Measurements from ENCODE around the gene RNF223. TPM values are rescaled to one million over a fixed set of nuclear protein-coding genes. Genes with fewer than 3 reads are reported as not detected.

The RNF223 gene
- total RNA-seq, 1 donor = not detected

- Histone ChIP-seq H3K27ac (ENCODE audit: low read depth, low read length) (no peak overlapping the region), H3K79me2 (ENCODE audit: insufficient read depth, low read length) (no peaks in the 10 kb centered on the region), H3K4me2 (ENCODE audit: insufficient read depth, low read length) (peak overlapping the region; percentile 61), H3K4me3 (ENCODE audit: insufficient read depth, low read length) (peak overlapping the region; percentile 66), H3K9me3 (ENCODE audit: low read depth, low read length) (no peaks in the 10 kb centered on the region), H3K4me1 (ENCODE audit: insufficient read depth, low read length) (peaks cover 3% of the 10 kb centered on the region), H2AFZ (ENCODE audit: low read length) (no peak overlapping the region), H4K20me1 (ENCODE audit: insufficient read depth, low read length) (peaks cover 4% of the 10 kb centered on the region), H3K27me3 (ENCODE audit: insufficient read depth, low read length) (no peaks in the 10 kb centered on the region), H3K36me3 (ENCODE audit: insufficient read depth, low read length) (no peaks in the 10 kb centered on the region)
- TF ChIP-seq CTCF (IDR thresholded peaks at IDR 0.05; ENCODE audit: extremely low read depth, low read depth, low read length) = no peak
- DNase-seq (ENCODE audit: insufficient read length, low spot score, missing footprints) = peak; percentile 98
These were observed 52.8 kb downstream of the RNF223 start for GRCh38 chr1:1021010-1021919.

Other genes starting within 250 kb of the RNF223 start
- 7.7 and 8.3 TPM in 2 replicates for gene SAMD11, start 150.4 kb downstream of the RNF223 start, total RNA-seq
- 47.7 and 47.8 TPM in 2 replicates for gene NOC2L, start 115.0 kb downstream of the RNF223 start, total RNA-seq
- 5.4 and 6.2 TPM in 2 replicates for gene KLHL17, start 113.7 kb downstream of the RNF223 start, total RNA-seq
- 0.36 and 0.88 TPM in 2 replicates for gene PLEKHN1, start 107.8 kb downstream of the RNF223 start, total RNA-seq
- gene PERM1, start 92.2 kb downstream of the RNF223 start, total RNA-seq = not detected in 2 replicates
- gene HES4, start 74.2 kb downstream of the RNF223 start, total RNA-seq = 0.29 and 0.72 TPM in 2 replicates
- gene ISG15, start 60.8 kb downstream of the RNF223 start, total RNA-seq = 55.4 and 90.5 TPM in 2 replicates
- 14.7 and 30.0 TPM in 2 replicates for gene AGRN, start 54.2 kb downstream of the RNF223 start, total RNA-seq
- gene C1orf159, start 41.8 kb upstream of the RNF223 start, total RNA-seq = 5.4 and 8.5 TPM in 2 replicates
- not detected in 2 replicates for gene TTLL10, start 99.6 kb upstream of the RNF223 start, total RNA-seq
- gene TNFRSF18, start 132.3 kb upstream of the RNF223 start, total RNA-seq = 0.29 TPM in 1 of 2 replicates, not detected in the other
- gene TNFRSF4, start 139.8 kb upstream of the RNF223 start, total RNA-seq = under 0.01 TPM in 1 of 2 replicates, not detected in the other
- gene SDF4, start 157.7 kb upstream of the RNF223 start, total RNA-seq = 136 and 151 TPM in 2 replicates
- gene B3GALT6, start 157.9 kb upstream of the RNF223 start, total RNA-seq = 26.5 and 29.7 TPM in 2 replicates
- 0.36 and 0.59 TPM in 2 replicates for gene C1QTNF12, start 172.4 kb upstream of the RNF223 start, total RNA-seq
- 31.2 and 32.6 TPM in 2 replicates for gene UBE2J2, start 199.5 kb upstream of the RNF223 start, total RNA-seq
- 0.59 and 1.1 TPM in 2 replicates for gene SCNN1D, start 206.1 kb upstream of the RNF223 start, total RNA-seq
- 31.2 and 46.7 TPM in 2 replicates for gene ACAP3, start 233.6 kb upstream of the RNF223 start, total RNA-seq
- 19.4 and 29.3 TPM in 2 replicates for gene PUSL1, start 234.3 kb upstream of the RNF223 start, total RNA-seq